Right lung (tissue), 5 donors: ENCODE data around the gene SLC5A6. TPM values are rescaled to one million over a fixed set of nuclear protein-coding genes. Genes with fewer than 3 reads are reported as not detected.

Experiments used
- DNase-seq, 2 donors: peaks; one replicate each; pipeline ENCODE4 v3.0.0-alpha.2; 2013
- polyA plus RNA-seq, 5 donors: library from polyadenylated mRNA; unstranded; fragments of 120-200 nt; gene quantifications; one replicate each; pipeline versions ENCODE4 v1.2.1 to v1.2.3, GENCODE V29; 2013; ENCODE audit warnings: inconsistent platforms in 1 of 5, low replicate concordance in 1 of 5; ENCODE audit not compliant: insufficient read length in 5 of 5, insufficient read depth in 1 of 5

SLC5A6 gene
- polyA plus RNA-seq, 5 donors = 24.7 to 38.8 (median 28.7) TPM

DNA sequence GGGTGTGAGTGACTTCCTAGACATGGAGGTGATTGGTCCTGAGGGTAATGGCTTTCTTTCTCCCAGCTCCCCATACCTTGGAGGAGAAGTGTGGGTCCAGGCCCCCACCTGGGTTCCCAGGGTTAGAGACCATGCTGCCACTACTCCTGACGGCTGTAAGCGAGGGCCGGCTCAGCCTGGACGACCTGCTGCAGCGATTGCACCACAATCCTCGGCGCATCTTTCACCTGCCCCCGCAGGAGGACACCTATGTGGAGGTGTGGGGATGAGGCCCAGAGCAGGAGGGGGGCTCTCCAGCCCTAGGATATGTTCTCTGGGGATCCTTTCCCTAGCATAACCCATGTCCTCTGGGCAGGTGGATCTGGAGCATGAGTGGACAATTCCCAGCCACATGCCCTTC lies 26.9 kb upstream of the SLC5A6 start:
- DNase-seq = no peak

DNA sequence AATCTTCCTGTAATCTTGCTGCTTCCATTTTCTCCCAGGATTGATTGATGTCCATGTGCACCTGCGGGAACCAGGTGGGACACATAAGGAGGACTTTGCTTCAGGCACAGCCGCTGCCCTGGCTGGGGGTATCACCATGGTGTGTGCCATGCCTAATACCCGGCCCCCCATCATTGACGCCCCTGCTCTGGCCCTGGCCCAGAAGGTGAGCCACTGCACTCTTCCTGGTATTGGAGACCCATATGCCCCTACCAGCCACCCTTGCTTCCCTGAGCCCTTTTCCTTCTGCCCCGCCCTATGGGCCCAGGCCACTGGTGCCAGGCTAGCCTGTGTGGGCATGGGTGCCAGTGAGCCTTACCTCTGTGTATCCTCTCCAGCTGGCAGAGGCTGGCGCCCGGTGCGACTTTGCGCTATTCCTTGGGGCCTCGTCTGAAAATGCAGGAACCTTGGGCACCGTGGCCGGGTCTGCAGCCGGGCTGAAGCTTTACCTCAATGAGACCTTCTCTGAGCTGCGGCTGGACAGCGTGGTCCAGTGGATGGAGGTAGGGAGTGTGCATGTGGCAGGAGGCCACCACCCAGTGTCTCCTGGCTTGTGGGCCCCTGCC lies 25.4 kb upstream of the SLC5A6 start:
- DNase-seq = no peak

DNA sequence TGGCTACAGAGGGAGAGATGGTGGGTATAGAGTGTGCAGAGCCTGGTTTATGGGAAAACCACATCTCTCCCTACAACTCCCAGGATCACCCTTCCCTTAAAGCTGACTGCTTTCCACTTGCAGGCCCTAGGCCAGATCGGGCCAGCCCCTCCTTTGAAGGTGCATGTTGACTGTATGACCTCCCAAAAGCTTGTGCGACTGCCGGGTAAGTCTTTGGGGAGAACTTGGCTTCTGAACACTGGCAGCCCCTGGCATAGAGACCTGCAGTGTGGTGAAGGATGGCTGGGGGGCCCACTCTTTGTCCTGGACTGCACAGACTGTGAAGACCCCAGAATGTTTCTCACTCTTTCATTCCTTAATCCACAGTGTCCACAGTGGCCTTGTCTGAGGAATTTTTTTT lies 24.6 kb upstream of the SLC5A6 start:
- DNase-seq = no peak

DNA sequence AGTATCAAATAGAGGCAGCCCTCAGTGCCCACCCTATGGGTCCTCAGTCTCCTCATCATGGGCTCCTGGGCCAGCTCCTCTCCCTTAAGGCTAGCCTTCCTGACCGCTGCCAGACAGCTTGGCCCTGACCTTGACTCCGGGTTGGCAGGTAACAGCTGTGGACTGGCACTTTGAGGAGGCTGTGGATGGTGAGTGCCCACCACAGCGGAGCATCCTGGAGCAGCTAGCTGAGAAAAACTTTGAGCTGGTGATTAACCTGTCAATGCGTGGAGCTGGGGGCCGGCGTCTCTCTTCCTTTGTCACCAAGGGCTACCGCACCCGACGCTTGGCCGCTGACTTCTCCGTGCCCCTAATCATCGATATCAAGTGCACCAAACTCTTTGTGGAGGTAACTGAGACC lies 24.1 kb upstream of the SLC5A6 start:
- DNase-seq = no peak

DNA sequence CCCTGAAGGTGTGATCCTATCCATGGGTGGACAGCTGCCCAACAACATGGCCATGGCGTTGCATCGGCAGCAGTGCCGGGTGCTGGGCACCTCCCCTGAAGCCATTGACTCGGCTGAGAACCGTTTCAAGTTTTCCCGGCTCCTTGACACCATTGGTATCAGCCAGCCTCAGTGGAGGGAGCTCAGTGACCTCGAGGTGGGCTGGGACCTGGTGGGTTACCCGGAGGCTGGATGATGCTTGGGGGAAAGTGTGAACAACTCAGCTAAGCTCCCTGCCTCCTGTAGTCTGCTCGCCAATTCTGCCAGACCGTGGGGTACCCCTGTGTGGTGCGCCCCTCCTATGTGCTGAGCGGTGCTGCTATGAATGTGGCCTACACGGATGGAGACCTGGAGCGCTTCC lies 21.3 kb upstream of the SLC5A6 start:
- DNase-seq = no peak

DNA sequence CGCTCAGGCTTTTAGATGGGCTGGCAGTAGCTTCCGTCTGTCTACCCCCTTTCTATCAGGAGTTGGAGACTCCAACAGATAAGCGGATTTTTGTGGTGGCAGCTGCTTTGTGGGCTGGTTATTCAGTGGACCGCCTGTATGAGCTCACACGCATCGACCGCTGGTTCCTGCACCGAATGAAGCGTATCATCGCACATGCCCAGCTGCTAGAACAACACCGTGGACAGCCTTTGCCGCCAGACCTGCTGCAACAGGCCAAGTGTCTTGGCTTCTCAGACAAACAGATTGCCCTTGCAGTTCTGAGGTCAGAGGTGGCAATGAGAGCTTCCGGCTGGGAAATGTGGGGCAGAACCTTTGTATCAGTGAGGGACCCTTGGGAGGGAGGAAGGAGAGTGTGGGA lies 19.9 kb upstream of the SLC5A6 start:
- DNase-seq = no peak

DNA sequence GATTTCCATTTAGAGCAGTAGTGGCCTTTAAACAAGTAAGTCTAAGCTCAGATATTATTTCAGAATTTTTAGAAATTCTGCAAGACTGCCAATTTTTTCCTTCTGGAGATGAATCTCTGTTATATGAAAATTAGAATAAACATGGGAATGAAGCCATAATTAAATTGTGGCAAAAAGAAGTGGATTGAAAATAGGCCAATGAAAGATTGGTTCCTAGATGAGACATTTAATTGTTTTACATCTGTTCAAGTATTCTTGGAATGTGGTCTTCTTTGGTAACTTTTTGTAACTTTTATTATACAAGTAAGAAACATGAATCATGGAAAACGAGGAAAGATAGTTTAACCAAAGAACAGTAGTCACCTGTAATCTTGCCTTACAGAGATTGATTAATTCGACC lies 15.4 kb upstream of the SLC5A6 start:
- DNase-seq = no peak

DNA sequence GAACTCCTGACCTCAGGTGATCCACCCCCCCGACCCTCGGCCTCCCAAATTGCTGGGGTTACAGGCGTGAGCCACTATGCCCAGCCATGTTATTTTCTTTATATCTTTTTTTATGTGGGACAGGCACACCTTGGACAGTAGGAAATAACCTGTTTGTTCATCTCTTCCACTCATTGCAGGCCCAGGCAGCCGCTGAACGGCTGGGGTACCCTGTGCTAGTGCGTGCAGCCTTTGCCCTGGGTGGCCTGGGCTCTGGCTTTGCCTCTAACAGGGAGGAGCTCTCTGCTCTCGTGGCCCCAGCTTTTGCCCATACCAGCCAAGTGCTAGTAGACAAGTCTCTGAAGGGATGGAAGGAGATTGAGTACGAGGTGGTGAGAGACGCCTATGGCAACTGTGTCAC lies 13.5 kb upstream of the SLC5A6 start:
- no peak for DNase-seq

DNA sequence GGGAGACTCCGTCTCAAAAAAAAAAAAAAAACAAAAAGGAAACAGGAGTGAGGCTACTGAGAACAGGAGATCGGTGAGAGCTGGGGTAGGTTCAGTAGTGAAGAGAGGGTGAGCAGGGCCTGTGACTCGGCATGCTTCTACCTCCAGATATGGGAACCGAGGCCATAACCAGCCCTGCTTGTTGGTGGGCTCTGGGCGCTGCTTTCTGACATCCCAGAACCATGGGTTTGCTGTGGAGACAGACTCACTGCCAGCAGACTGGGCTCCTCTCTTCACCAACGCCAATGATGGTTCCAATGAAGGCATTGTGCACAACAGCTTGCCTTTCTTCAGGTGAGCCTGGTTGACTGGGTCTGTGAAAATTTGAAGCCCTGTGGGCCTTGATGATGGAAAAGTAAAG lies 11.3 kb upstream of the SLC5A6 start:
- no peak for DNase-seq

DNA sequence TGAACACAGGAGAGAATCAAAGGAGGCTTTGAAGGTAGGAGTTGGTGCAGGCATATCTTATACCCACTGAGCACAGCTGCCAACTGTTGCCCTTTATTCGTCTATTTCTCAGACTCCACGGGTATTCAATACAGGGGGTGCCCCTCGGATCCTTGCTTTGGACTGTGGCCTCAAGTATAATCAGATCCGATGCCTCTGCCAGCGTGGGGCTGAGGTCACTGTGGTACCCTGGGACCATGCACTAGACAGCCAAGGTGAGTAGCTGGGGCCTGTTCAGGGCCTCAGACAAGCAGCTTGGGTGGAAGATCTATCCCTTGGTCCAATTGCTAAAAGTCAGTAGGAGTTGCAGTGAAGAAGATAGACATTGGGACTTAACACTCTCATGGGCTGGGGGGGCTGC lies 10.3 kb upstream of the SLC5A6 start:
- no peak for DNase-seq

DNA sequence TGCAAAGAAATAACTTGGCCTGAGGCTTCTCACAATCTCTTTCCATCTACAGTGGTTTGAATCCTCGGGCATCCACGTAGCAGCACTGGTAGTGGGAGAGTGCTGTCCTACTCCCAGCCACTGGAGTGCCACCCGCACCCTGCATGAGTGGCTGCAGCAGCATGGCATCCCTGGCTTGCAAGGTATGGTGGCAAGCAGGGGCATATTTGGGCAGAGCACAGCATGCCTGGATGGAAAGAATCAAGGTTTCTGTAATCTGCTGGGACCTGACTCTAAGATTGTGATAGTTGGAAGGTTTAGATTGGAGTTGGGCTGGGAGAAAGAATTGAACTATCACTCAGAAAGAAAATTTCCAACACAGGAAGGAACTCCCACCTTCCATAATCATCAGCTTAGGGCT lies 9.1 kb upstream of the SLC5A6 start:
- no peak for DNase-seq

DNA sequence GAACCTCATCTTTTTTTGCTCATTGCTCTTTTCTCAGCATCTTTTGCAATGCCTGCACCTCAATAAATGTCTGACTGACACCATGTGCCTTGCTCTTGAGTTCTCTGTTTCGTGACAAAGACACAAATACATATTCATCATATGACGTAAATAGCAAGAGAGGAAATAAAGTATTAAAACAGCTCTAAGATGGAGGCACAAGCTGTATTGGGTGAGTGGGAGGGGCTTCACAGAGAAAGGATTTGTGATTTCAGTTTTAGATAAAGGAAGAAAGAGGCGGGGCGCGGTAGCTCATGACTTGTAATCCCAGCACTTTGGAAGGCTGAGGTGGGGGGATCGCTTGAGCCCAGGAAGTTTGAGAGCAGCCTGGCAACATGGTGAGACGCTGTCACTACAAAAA lies 8.0 kb upstream of the SLC5A6 start:
- no peak for DNase-seq

DNA sequence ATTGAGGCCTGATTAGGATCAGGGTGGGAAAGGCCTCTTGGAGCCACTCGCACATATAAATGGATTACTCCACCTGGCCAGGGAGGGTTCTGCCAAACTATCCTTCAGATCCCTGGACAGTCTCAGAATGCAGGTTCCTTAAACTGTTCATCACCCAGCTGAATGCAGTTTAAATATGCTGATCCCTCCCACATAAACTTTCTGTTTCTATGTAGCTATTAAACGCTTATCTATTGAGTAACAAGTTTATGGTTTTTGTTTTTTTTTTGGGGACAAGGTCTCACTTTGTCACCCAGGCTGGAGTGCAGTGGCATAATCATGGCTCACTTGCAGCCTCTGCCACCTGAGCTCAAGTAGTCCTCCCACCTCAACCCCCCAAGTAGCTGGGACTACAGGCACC lies 7.0 kb upstream of the SLC5A6 start:
- DNase-seq = no peak

DNA sequence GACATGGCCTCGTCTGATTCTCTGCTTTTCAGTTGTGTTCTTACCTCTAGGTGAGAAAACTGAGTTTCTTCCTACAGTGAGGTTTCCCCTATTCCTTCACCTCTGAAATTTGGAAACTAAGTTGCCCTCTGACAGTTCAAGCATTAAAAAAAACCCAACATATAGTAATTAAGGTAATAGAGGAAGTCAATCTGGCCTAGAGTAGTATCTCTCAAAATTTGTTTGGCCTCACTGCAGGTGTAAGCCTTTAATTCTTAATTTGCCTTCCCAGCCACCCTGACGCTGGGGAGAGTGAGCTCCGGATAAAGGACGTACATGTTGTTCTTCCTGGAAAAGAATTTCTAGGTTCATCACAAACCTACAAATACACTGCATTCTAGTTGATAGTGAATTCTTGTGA lies 6.5 kb upstream of the SLC5A6 start:
- no peak for DNase-seq

DNA sequence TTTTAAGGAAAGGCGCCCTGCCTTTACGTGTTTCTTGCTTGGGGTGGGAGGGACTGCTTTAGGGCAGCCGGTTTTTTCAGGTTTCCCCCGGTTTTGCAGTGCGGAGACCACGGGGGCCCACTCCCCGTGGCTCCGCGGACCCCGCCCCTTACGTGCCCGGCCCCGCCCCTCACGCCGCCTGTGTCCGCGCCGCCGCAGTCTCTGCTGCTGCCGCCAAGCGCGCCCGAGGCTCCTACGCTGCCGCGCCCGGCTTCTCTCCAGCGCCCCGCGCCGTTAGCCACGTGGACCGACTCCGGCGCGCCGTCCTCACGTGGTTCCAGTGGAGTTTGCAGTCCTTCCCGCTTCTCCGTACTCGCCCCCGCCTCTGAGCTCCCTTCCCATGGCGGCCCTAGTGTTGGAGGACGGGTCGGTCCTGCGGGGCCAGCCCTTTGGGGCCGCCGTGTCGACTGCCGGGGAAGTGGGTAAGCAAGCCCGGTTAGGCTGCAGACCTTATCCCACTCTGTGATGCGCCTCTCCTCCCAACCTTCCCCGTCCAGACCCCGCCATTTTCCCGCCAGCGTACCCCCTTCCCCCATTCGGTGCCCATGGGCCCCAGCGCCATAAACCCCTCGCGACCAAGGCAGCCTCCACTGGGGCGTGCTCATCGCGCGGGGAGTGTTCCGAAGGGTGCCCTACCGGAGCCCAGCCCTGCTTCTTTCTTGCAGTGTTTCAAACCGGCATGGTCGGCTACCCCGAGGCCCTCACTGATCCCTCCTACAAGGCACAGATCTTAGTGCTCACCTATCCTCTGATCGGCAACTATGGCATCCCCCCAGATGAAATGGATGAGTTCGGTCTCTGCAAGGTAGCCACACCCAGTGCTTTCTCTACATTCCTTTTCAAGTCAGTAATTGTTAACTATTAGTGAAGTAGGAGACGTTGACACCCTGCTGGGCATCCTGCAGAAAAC lies 5.4 kb upstream of the SLC5A6 start, which contains the start of gene CAD:
TSS of gene CAD (plus strand) at position 197 of the 949 bp plus-strand sequence. CDS start at position 380, 183 bp downstream.
- DNase-seq = peak; percentile 76 to 79

DNA sequence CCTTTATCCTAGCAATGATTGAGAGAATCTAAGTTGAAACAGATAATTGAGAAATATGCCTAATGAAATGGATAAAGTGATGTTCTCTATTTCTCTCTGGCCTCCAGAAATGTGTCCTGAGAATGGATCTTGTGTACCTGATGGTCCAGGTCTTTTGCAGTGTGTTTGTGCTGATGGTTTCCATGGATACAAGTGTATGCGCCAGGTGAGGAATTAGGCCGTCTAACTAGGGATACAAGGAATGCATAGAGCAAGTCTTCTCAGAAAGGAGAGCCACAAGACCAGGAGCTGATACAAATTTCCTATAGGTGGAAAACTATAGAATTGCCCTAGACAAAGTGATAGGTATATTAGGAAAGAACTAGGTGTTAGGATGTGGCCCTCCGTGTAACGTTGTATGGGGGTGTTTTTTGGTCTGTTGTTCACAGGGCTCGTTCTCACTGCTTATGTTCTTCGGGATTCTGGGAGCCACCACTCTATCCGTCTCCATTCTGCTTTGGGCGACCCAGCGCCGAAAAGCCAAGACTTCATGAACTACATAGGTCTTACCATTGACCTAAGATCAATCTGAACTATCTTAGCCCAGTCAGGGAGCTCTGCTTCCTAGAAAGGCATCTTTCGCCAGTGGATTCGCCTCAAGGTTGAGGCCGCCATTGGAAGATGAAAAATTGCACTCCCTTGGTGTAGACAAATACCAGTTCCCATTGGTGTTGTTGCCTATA lies 4.5 kb upstream of the SLC5A6 start:
- no peak for DNase-seq

DNA sequence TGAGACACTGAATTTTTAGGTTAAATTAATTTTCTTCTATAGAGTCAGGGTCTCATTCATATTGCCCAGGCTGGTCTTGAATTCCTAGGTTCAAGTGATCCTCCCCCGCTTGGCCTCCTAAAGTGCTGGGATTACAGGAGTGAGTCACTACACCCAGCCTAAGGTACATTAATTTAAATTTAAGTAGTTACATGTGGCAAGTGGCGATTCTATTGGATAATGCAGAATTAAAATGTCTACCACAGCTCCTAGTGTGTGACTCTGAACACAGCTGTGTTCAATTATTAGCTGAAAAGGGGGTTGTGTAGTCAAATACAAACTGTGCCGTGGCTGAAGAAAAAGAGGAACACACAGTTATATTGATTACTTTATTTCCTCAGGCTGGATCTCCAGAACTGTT lies 2.9 kb upstream of the SLC5A6 start:
- DNase-seq = no peak

DNA sequence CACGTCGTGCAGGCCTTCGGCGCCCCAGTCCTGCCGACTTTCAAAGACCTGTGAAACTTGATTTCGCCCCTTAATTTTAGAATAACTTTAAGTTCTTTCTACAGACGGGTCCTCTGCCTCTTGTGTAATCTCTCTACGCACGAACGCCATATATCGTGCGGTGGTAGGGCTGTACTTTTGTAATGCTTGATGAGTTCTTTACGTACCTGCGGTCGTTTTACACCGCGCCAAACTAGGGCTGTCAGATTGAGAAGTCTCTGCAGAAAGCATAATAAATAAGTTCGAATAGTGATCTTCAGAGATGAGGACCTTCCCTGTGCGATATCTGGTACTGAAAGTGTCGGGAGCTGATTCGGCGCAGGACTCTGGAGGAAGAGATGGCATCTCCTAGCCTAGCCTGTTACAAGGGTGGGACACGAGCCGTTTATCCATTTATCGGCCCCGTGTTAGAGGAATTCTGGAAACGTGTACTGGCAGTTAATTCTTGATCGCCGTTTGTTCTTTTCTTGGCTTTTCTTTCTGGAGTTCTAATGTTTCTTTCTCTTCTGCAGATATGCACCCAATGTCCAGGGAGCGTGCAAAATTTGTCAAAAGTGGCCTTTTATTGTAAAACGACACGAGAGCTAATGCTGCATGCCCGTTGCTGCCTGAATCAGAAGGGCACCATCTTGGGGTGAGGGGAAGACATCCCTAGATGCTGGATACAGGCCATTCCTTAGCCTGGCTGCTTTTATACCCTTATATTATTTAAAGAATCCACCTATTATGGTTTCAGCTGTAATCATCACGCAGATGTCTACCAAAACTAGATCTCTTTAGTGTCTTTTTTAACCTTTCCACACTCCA lies 781 bp upstream of the SLC5A6 start:
- no peak for DNase-seq

DNA sequence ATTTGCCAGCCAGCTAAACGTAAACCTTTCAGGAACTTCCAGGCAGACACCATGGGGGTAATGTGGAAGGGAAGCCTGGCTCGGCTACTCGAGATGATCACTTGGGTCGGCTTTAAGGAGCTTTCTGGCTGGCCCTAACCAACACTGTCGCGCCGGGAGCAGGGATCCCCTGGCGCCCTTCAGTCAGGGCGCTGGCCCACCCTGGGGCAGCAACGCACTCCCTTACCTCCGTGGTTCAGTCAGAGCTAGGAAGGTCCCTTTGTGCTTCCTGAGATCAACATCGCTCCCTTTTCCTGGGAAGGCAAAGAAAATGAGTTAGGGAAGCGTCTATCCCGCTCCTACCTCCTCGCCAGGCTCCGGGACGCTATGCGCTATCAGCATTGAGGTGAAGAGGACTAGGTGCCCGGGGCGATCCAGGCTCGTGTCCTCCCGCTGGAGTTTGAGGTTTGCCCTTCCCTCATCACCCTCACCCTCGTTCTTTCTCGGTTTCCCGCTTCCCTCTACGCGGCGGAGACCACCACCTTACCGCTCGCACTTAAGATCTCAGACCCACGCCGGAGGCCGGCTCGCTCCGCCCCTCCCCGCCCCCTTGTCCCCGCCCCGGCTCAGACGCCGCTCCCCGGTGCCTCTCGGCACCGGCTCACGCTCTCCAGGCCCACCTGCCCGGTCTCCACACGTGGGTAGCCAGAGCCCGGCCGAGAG lies 676 bp downstream of the SLC5A6 start:
- no peak for DNase-seq

DNA sequence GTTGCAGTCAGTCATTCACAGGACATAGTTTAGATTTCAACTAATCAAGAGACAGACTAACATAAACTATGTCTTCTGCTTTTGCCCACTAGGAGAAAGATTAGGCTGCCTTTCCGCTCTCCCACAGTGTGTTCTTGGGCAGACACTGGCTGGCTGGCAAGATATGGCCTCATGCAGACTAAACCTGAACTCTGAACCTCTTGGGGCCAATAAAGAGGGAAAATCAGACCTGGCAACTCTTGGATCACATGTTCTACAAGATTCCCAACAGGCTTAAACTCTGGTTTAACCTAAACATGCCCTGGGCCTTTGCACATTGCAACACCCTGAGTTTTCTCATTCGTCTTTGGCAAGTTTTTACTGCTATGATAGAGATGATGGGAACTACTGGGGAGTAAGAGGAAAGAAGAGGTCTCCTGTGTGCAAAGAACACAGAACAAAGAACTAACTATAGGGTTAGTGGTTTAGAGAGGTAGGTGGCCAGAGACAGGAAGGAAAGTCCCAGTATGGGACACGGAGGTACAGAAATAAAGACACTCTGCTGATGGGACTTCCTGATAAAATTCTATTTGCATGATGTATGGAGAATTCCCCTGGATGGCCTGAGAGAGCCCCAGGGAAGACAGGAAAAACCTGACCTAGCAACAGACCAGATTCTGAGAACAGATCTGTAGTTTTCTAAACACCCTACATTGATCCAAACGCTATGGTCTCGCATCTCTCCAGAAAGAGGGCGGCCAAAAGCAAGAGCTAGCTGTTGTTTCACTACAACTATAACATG lies 2.3 kb downstream of the SLC5A6 start:
- no peak for DNase-seq
